Measurements from ENCODE around the gene CEP68. TPM values are rescaled to one million over a fixed set of nuclear protein-coding genes. Genes with fewer than 3 reads are reported as not detected.
"Not testable (repeated sequence)": the region's sequence is repeated elsewhere in the genome, so short reads cannot be mapped to it uniquely, and the experiment has no call there.

The CEP68 gene
- polyA plus RNA-seq, 12 donors, result 20.9 to 35.6 (median 27.6) TPM; not detected in 1

GRCh38 chr2:65129286-65129825 is 73.1 kb downstream of the CEP68 start:
- DNase-seq, result no peak

GRCh38 chr2:65129826-65130663 is 73.8 kb downstream of the CEP68 start, which contains the start of gene RAB1A:
RAB1A (minus strand) TSS chr2:65130106; CDS start chr2:65129915, 191 bp downstream.
- DNase-seq, result peak; percentile 100

- peak; percentile 74 for DNase-seq
Observed at GRCh38 chr2:65130664-65131175, 74.5 kb downstream of the CEP68 start.

- DNase-seq, result not testable (repeated sequence)
Observed at GRCh38 chr2:65132930-65133329, 76.7 kb downstream of the CEP68 start.

GRCh38 chr2:65133626-65134025 is 77.4 kb downstream of the CEP68 start:
- no peak for DNase-seq

GRCh38 chr2:65134158-65134557 is 77.9 kb downstream of the CEP68 start:
- DNase-seq, result no peak

GRCh38 chr2:65136253-65136652 is 80.0 kb downstream of the CEP68 start:
- DNase-seq, result no peak

Other genes with a start within 250 kb of the CEP68 start
- 10 to 100 TPM in 10 of 12 donors, 1 to 10 TPM in 1, not detected in 1; 8.9 to 17.2 (median 14.2) TPM for gene SLC1A4, start 67.0 kb upstream of the CEP68 start, polyA plus RNA-seq (ENCODE audit: insufficient read length in 12 of 12)
- 100 to 1,000 TPM in 11 of 12 donors, not detected in 1; 113 to 183 (median 140) TPM for gene RAB1A, start 73.7 kb downstream of the CEP68 start, polyA plus RNA-seq (ENCODE audit: insufficient read length in 12 of 12)
- 100 to 1,000 TPM in 11 of 12 donors, not detected in 1; 111 to 169 (median 127) TPM for gene ACTR2, start 171.4 kb downstream of the CEP68 start, polyA plus RNA-seq (ENCODE audit: insufficient read length in 12 of 12)